ENCODE measurements around the gene SEPTIN5.

GRCh38 chr22:19722178-19722981 is 8.1 kb downstream of the SEPTIN5 start:
- TF ChIP-seq CTCF (conservative IDR thresholded peaks at IDR 0.05; ENCODE audit: low read length), result no peak
- no peak for TF ChIP-seq EZH2phosphoT487 (IDR thresholded peaks at IDR 0.05; ENCODE audit: borderline replicate concordance, low read depth, low read length)
